ENCODE data around the gene C19orf85.

DNA sequence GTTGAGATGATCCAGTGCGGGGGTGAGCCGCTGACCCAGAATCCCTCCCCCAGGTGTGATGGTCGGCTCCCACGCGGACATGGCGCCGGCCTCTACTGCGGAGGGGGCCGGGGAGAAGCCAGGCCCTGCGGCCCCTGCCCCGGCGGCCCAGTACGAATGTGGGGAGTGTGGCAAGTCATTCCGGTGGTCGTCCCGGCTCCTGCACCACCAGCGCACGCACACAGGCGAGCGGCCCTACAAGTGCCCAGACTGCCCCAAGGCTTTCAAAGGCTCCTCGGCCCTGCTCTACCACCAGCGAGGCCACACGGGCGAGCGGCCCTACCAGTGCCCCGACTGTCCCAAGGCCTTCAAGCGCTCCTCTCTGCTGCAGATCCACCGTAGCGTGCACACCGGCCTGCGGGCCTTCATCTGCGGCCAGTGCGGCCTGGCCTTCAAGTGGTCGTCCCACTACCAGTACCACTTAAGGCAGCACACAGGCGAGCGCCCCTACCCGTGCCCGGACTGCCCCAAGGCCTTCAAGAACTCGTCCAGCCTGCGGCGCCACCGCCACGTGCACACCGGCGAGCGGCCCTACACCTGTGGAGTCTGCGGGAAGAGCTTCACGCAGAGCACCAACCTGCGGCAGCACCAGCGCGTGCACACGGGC, 16.7 kb upstream of the C19orf85 start:
- TF ChIP-seq, protein P1, sequence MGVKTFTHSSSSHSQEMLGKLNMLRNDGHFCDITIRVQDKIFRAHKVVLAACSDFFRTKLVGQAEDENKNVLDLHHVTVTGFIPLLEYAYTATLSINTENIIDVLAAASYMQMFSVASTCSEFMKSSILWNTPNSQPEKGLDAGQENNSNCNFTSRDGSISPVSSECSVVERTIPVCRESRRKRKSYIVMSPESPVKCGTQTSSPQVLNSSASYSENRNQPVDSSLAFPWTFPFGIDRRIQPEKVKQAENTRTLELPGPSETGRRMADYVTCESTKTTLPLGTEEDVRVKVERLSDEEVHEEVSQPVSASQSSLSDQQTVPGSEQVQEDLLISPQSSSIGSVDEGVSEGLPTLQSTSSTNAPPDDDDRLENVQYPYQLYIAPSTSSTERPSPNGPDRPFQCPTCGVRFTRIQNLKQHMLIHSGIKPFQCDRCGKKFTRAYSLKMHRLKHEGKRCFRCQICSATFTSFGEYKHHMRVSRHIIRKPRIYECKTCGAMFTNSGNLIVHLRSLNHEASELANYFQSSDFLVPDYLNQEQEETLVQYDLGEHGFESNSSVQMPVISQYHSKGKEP (tag by site-specific recombination; IDR thresholded peaks at IDR 0.05), result no peak
- no peak for TF ChIP-seq CTCF (tag by site-specific recombination; IDR thresholded peaks at IDR 0.05)
- TF ChIP-seq ZSCAN23 (tag by site-specific recombination; IDR thresholded peaks at IDR 0.05), result no peak
- no peak for TF ChIP-seq GFI1B (tag by site-specific recombination; IDR thresholded peaks at IDR 0.05)
